H1 (cell line): ENCODE results near the gene TESMIN.

Experiments
- CHD2 ChIP-seq: IDR thresholded peaks from 2 replicates; pipeline ENCODE4 v1.6.1; 2012; ENCODE audit warnings: low read length, improper control_type of control experiment
- CTCF ChIP-seq, 3 experiments: IDR thresholded peaks; 1 replicate in 2 of 3; 2 replicates in 1 of 3; pipeline versions ENCODE4 v1.5.1 to v1.6.1; 2011; ENCODE audit warnings: low read length in 3 of 3, mild to moderate bottlenecking in 3 of 3, inconsistent platforms in 2 of 3, low read depth in 1 of 3, moderate library complexity in 1 of 3; ENCODE audit not compliant: insufficient read depth in 1 of 3; ENCODE audit errors: control extremely low read depth in 1 of 3
- EZH2 ChIP-seq: fragments of 200-600 bp; sonication (generic); IDR thresholded peaks from 2 replicates; pipeline ENCODE4 v1.7.1; 2012; ENCODE audit warnings: low read depth, mild to moderate bottlenecking, moderate library complexity, low read length, inconsistent platforms; ENCODE audit not compliant: severe bottlenecking
- HDAC6 ChIP-seq: IDR thresholded peaks from one replicate; pipeline ENCODE4 v1.7.1; 2012; ENCODE audit warnings: low read depth, mild to moderate bottlenecking, inconsistent platforms, low read length, moderate library complexity
- JUND ChIP-seq: IDR thresholded peaks from 2 replicates; pipeline ENCODE4 v1.6.1; 2011; ENCODE audit warnings: mild to moderate bottlenecking, improper control_type of control experiment, low read length
- MAX ChIP-seq: IDR thresholded peaks from 2 replicates; pipeline ENCODE4 v1.6.1; 2012; ENCODE audit warnings: inconsistent platforms
- POLR2A ChIP-seq, 2 experiments: IDR thresholded peaks; 1 replicate in 1 of 2; 2 replicates in 1 of 2; pipeline ENCODE4 v1.6.1; 2011; ENCODE audit warnings: low read depth in 2 of 2, low read length in 2 of 2, mild to moderate bottlenecking in 2 of 2; ENCODE audit errors: control extremely low read depth in 1 of 2
- POLR2AphosphoS5 ChIP-seq: IDR thresholded peaks from 2 replicates; pipeline ENCODE4 v1.6.1; 2011; ENCODE audit warnings: low read depth, low read length
- RAD21 ChIP-seq, 2 experiments: IDR thresholded peaks in 1 of 2; conservative IDR thresholded peaks in 1 of 2; 2 replicates each; pipeline ENCODE4 v1.6.1; 2011; ENCODE audit warnings: low read depth in 2 of 2, low read length in 2 of 2, improper control_type of control experiment in 1 of 2, inconsistent platforms in 1 of 2, mild to moderate bottlenecking in 1 of 2, moderate library complexity in 1 of 2
- SP1 ChIP-seq: IDR thresholded peaks from 2 replicates; pipeline ENCODE4 v1.6.1; 2011; ENCODE audit warnings: low read depth, low read length
- TEAD4 ChIP-seq: IDR thresholded peaks from 2 replicates; pipeline ENCODE4 v1.6.1; 2012; ENCODE audit warnings: low read depth, low read length, inconsistent platforms, mixed read lengths
- USF2 ChIP-seq: IDR thresholded peaks from 2 replicates; pipeline ENCODE4 v1.6.1; 2011; ENCODE audit warnings: low read length, improper control_type of control experiment
- ZNF274 ChIP-seq: IDR thresholded peaks from 2 replicates; pipeline ENCODE4 v1.7.0; 2012; ENCODE audit warnings: low read length, borderline replicate concordance; ENCODE audit errors: extremely low read depth

GRCh38 chr11:68762481-68762880 is 11.2 kb upstream of the TESMIN start:
- no peak for TF ChIP-seq SP1
- no peak for TF ChIP-seq MAX
- TF ChIP-seq JUND, result no peak
- TF ChIP-seq CTCF (IDR thresholded peaks at IDR 0.05; ENCODE audit: control extremely low read depth in 1 of 3, insufficient read depth in 1 of 3, low read depth in 1 of 3, low read length in 3 of 3), result no peak
- no peak for TF ChIP-seq POLR2A (IDR thresholded peaks at IDR 0.05; ENCODE audit: control extremely low read depth in 1 of 2, low read depth in 2 of 2, low read length in 2 of 2)
- TF ChIP-seq EZH2, result no peak
- no peak for TF ChIP-seq ZNF274
- TF ChIP-seq HDAC6, result no peak
- TF ChIP-seq CHD2, result no peak
- no peak for TF ChIP-seq USF2
- TF ChIP-seq POLR2AphosphoS5, result no peak
- TF ChIP-seq RAD21 (IDR thresholded peaks at IDR 0.05 in 1 of 2, conservative IDR thresholded peaks at IDR 0.05 in 1 of 2; ENCODE audit: low read depth in 2 of 2, low read length in 2 of 2), result no peak
- TF ChIP-seq TEAD4, result no peak
